ENCODE measurements around the gene MAP3K10. TPM values are rescaled to one million over a fixed set of nuclear protein-coding genes. Genes with fewer than 3 reads are reported as not detected.

The MAP3K10 gene
- total and polyA plus RNA-seq, 8 donors: 12.9 to 17.2 (median 15.1) TPM

GRCh38 chr19:40246292-40247073 lies 55.3 kb downstream of the MAP3K10 start:
- Histone ChIP-seq H3K4me3 (no peak overlapping the region), H3K27ac (no peak overlapping the region), H3K27me3 (no peaks in the 10 kb centered on the region), H3K36me3 (peaks cover 0 to 36% of the 10 kb centered on the region in 2 donors), H3K9me3 (no peaks in the 10 kb centered on the region), H3K4me1 (peaks cover 0 to 14% of the 10 kb centered on the region in 2 donors)
- ATAC-seq (no peak), DNase-seq (peak in 1 of 4 donors; percentile 1)
- intact Hi-C loops (cut with DNase I): no loop called here
- TF ChIP-seq CTCF (IDR thresholded peaks at IDR 0.05): no peak

GRCh38 chr19:40247178-40247577 lies 56.0 kb downstream of the MAP3K10 start:
- TF ChIP-seq CTCF (IDR thresholded peaks at IDR 0.05): no peak
- peaks cover 0 to 13% of the 10 kb centered on the region in 2 donors for H3K4me1 ChIP-seq
- ATAC-seq: peak; percentile 57
- intact Hi-C loops (cut with DNase I): no loop called here
- H3K27ac ChIP-seq: no peak overlapping the region
- H3K9me3 ChIP-seq: no peaks in the 10 kb centered on the region
- H3K4me3 ChIP-seq: no peak overlapping the region
- peaks cover 0 to 34% of the 10 kb centered on the region in 2 donors for H3K36me3 ChIP-seq
- H3K27me3 ChIP-seq: no peaks in the 10 kb centered on the region
- no peak for DNase-seq

- no peak for ATAC-seq
- intact Hi-C loops (cut with DNase I): no loop called here
- Histone ChIP-seq H3K27ac (no peak overlapping the region), H3K4me3 (no peak overlapping the region), H3K27me3 (no peaks in the 10 kb centered on the region), H3K36me3 (peaks cover 0 to 35% of the 10 kb centered on the region in 2 donors), H3K9me3 (no peaks in the 10 kb centered on the region), H3K4me1 (peaks cover 0 to 6% of the 10 kb centered on the region in 2 donors)
- peak in 1 of 4 donors; percentile 51 for DNase-seq
- no peak for TF ChIP-seq CTCF (IDR thresholded peaks at IDR 0.05)
Measured at GRCh38 chr19:40247735-40248262, 56.6 kb downstream of the MAP3K10 start.

- peaks cover 0 to 2% of the 10 kb centered on the region in 2 donors for H3K4me1 ChIP-seq
- intact Hi-C loops (cut with DNase I): no loop called here
- peak in 1 of 4 donors; percentile 41 for DNase-seq
- H3K9me3 ChIP-seq: no peaks in the 10 kb centered on the region
- peaks cover 0 to 43% of the 10 kb centered on the region in 2 donors for H3K36me3 ChIP-seq
- H3K27me3 ChIP-seq: no peaks in the 10 kb centered on the region
- no peak overlapping the region for H3K4me3 ChIP-seq
- ATAC-seq: no peak
- TF ChIP-seq CTCF (IDR thresholded peaks at IDR 0.05): no peak
- H3K27ac ChIP-seq: no peak overlapping the region
Measured at GRCh38 chr19:40249201-40249600, 58.0 kb downstream of the MAP3K10 start.

GRCh38 chr19:40249781-40250180 lies 58.6 kb downstream of the MAP3K10 start:
- no peaks in the 10 kb centered on the region for H3K27me3 ChIP-seq
- H3K4me1 ChIP-seq: peaks cover 0 to 2% of the 10 kb centered on the region in 2 donors
- H3K27ac ChIP-seq: no peak overlapping the region
- peak in 1 of 4 donors; percentile 49 for DNase-seq
- no peak overlapping the region for H3K4me3 ChIP-seq
- intact Hi-C loops (cut with DNase I): no loop called here
- H3K36me3 ChIP-seq: peaks cover 0 to 49% of the 10 kb centered on the region in 2 donors
- TF ChIP-seq CTCF (IDR thresholded peaks at IDR 0.05): no peak
- no peak for ATAC-seq
- H3K9me3 ChIP-seq: no peaks in the 10 kb centered on the region

All from left lung (tissue), 10 donors.